Lower leg skin (tissue), 3 donors: Measurements from ENCODE around the gene FHOD3.

Experiments used
- CTCF ChIP-seq, 3 donors: fragments of 450-650 bp; IDR thresholded peaks; one replicate each; pipeline ENCODE4 v1.5.1; 2016; ENCODE audit warnings: antibody characterized with exemption in 3 of 3, mild to moderate bottlenecking in 3 of 3, moderate library complexity in 2 of 3
- POLR2A ChIP-seq, 2 donors: fragments of 450-650 bp; IDR thresholded peaks; one replicate each; pipeline ENCODE4 v1.6.1; 2016 to 2017; ENCODE audit warnings: antibody characterized with exemption in 2 of 2, mild to moderate bottlenecking in 1 of 2, moderate library complexity in 1 of 2

- TF ChIP-seq POLR2A (IDR thresholded peaks at IDR 0.05) = no peak
- no peak for TF ChIP-seq CTCF (IDR thresholded peaks at IDR 0.05)
These were observed 400.4 kb downstream of the FHOD3 start for GRCh38 chr18:36697905-36698304.
